GM19043 (cell line): ENCODE results near the gene IL17RC.

Experiments used
- ATAC-seq: cut with Tn5 transposase; IDR thresholded peaks from one replicate; pipeline ENCODE4 v1.9.1; 2021; ENCODE audit warnings: low read depth; ENCODE audit not compliant: unreplicated experiment

Gene IL17RC

DNA sequence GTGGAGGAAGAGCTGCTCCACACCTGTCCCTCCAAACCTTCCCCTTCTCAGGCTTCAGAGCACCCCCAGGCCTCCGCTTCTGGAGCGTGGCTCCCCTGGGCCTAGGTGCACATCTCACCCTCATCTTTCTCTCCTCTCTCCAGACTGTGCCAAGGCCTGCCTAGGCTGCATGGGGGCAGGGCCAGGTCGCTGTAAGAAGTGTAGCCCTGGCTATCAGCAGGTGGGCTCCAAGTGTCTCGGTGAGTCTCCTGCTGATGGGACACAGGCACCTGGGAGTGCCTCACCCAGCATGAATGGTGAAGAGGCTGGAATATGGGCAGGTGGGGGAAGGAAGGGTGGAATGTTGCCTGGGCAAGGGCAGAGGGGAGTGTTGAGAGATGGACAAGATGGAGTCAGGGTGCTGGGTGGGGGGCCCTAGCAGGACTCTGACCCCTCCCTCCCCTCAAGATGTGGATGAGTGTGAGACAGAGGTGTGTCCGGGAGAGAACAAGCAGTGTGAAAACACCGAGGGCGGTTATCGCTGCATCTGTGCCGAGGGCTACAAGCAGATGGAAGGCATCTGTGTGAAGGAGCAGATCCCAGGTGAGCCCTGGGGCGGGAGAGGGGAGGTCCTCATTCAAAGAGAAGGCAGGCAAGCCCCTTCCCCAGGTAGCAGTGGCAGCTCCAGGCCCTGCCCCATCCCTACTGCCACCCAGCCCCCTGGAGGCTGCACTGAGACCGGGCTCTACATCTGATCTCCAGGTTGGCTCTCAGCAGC lies 26.2 kb downstream of the IL17RC start:
- no peak for ATAC-seq

DNA sequence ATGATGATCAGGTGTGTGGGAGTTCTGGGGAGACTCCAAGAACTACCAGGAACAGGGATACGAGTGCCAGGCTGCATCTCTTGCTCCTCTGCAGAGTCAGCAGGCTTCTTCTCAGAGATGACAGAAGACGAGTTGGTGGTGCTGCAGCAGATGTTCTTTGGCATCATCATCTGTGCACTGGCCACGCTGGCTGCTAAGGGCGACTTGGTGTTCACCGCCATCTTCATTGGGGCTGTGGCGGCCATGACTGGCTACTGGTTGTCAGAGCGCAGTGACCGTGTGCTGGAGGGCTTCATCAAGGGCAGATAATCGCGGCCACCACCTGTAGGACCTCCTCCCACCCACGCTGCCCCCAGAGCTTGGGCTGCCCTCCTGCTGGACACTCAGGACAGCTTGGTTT lies 27.4 kb downstream of the IL17RC start:
- ATAC-seq: no peak

GRCh38 chr3:9945358-9945757 lies 28.5 kb downstream of the IL17RC start:
- no peak for ATAC-seq

- peak; percentile 64 for ATAC-seq
These were observed 29.5 kb downstream of the IL17RC start for GRCh38 chr3:9946112-9947024.

- no peak for ATAC-seq
These were observed 30.4 kb downstream of the IL17RC start for GRCh38 chr3:9947025-9947995.

DNA sequence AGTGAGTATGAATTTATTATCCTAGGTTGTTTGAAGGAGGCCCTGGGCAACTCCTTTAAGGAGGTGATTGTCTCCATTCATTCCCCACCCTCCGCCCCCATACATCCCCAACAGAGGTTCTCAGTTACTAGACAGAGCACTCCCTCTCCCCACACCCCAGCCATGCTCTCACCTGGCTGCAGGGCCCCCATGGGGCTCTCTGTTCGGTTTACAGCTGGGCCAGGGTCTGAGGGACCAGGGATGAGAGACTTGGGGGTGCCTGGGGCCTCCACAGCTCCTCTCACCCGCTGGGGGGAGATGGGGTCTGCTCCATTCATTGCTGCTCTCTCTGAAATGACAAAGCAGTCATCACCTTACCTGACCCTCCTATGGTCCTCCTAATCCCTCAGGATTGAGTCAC lies 31.7 kb downstream of the IL17RC start:
- ATAC-seq: no peak

DNA sequence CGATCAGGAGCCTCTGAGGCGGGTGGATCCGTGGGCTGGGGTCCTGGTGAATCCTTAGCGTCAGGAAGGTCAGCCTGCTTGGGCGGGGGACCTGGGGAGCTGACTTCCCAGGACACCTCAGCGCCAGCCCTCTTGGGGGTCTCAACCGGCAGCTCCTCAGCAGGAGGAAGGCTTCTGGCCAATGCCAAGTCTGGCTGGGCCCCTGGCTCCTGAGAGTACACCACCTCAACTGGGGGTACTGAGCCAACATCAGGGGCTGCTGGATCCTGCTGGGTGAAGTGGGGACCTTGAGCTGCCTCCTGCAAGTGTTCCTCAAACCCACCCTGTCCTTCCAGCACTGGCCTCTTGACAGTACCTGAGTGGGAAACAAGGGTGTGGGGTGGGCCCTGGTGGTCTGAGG lies 32.2 kb downstream of the IL17RC start:
- ATAC-seq: no peak

- ATAC-seq: no peak
These were observed 32.7 kb downstream of the IL17RC start for GRCh38 chr3:9949626-9950025.

GRCh38 chr3:9951126-9951525 lies 34.2 kb downstream of the IL17RC start:
- ATAC-seq: no peak

- ATAC-seq: no peak
These were observed 34.7 kb downstream of the IL17RC start for GRCh38 chr3:9951598-9951961.

DNA sequence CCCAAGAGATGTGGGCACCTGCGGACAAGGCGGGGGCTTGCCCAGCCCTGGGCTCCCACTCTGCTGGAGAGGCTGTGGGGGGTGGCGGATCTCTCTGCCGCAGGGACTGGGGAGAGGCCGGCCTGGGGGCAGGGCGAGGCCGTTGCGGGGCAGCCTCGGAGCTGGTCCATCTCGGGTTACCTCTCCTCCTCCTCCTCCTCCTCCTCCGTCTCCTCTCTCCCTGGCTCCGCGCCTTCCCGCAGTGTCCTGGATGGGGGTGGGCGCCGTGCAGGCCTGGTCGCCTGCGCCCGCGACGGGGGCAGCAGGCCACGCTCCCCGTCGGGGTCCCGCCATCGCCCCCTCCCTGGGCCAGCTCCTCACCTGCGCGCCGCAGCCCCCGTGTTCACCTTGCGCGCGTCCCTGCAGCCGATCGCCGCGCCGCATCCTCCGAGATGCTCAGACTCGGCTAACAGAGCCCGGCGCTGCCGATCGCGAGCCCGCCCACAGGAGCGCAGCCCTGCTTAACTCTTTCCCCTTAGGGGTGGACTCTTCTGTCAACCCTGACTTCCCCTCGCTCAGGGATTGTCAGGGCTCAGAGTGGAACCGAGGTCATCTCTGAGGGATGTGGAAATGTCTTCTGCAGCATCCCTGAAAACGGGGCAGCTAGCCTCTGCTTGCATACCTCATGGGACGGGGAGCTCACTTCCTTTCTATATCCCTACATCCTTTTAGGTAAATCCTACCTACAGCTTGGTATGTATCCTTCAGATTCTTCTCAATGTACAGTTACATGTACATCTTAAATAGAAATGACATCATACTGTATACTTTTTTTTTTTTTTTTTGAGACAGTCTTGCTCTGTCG lies 35.3 kb downstream of the IL17RC start, which contains the start of gene PRRT3:
TSS of gene PRRT3 (minus strand) at position 447 of the 844 bp plus-strand sequence. CDS start 2,293 bp downstream, outside the sequence.
- ATAC-seq: peak; percentile 77

GRCh38 chr3:9955067-9955502 lies 38.2 kb downstream of the IL17RC start:
- no peak for ATAC-seq

DNA sequence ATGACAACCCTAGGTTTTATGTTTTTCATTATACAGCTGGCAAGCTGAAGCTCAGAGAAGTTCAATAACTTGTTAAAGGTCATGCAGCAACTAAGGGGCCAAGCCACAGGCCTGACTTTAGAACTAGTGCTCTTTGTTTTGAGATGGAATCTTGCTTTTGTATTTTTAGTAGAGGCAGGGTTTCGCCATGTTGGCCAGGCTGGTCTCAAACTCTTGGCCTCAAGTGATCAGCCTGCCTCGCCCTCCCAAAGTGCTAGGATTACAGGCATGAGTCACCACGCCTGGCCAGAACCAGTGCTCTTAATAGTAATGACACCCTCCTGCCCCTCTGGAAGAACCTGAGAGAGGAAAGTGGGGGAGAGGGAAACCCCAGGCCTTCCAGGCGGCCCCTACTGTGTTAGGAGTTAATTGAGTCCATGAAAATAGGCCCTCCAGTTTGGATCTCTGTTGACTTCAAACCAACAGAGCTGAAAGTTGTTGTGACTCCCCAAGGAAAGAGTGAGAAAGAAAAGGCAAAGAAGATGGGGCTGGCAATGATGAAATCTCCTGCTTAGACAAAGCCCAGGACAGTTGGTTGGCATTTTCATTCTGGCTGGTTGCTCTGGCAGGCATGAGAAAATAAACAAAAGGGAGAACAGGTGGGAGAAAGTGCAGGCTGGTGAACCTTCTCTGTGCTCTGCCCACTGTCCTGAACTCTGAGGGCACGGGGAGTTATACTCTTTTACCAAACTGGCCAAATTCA lies 38.9 kb downstream of the IL17RC start:
- ATAC-seq: no peak

- no peak for ATAC-seq
These were observed 40.3 kb downstream of the IL17RC start for GRCh38 chr3:9957214-9957613.

DNA sequence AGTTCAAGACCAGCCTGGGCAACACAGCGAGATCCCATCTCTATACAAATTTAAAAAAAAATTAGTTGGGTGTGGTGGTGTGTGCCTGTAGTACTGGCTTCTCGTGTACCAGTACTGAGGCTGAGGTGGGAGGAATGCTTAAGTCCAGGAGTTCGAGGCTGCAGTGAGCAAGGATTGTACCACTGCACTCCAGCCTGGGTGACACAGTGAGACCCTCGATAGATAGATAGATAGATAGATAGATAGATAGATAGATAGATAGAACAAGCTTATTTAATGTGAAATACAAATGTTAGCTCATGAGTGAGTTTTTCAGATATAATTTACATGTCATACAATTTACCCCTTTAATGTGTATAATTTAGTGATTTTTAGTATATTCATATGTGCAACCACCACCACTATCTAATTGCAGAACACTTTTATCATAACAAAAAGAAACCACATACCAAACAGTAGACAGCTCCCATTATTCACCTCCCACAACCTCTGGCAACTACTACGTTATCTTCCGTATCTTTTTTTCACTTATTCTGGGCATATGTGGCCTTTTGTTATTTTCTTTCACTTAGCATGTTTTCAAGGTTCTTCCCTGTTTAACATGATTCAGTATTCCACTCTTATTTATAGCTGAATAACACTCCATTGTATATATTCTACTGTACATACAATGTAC lies 48.4 kb downstream of the IL17RC start:
- no peak for ATAC-seq

DNA sequence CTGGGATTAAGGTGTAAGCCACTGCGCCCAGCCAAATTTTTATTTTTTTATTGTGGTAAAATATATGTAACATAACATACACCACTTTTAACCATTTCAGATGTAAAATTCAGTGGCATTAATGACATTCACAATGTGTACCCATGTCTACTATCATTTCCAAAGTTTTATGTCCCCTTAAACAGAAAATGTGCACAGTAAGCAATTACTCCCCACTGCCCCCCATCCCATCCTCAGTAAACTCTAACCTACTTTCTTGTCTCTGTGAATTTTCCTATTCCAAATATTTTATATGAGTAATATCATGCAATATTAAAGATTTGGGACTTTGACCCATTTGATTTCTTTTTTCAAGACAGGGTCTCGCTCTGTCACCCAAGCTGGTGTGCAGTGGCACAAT lies 49.9 kb downstream of the IL17RC start:
- ATAC-seq: no peak

- no peak for ATAC-seq
These were observed 52.7 kb downstream of the IL17RC start for GRCh38 chr3:9969632-9970019.

DNA sequence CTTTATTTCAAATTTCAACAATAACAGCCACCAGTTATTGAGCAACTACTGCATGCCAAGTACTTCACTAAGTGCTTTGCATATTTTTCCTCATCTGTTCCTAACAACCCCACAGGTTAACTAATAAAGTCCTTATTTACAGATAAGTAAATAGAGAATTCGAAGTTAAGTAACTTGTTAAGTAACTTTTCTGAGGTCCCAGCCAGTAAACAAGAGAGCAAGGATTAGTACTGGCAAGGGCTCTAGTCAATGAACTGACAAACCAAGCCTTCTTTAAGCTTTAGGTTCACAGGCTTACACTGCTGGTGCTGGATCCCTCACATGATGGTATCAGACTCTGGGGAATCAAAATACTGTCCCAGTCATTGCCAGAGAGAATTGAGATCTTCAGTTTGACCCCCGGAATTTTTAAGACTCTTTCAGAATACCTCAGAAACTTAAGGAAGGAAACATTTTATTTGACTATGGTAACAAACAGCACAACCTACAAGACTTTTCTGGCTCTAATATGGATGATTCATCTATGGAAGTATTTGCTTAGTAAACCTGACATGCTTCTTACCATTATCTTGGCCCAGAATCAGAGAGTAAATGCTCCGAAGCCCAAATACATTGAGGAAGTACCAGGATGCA lies 53.2 kb downstream of the IL17RC start:
- ATAC-seq: no peak
